IMR-90 (cell line): ENCODE measurements around the gene ALKAL2. TPM values are rescaled to one million over a fixed set of nuclear protein-coding genes. Genes with fewer than 3 reads are reported as not detected.

Source experiments
- ATAC-seq: fragments of 200-7000 bp; cut with Tn5 transposase; 2 replicates; pipeline ENCODE4 v1.9.1; 2020; ENCODE audit warnings: low read depth, mild to moderate bottlenecking, moderate library complexity
- BruUV-seq: library from RNA; stranded (reverse); fragments of 400-500 nt; replicated peaks from 2 replicates; lab custom pipeline; 2021; lab: Mats Ljungman, UMichigan
- CTCF ChIA-PET: fragments of 300-600 bp; formaldehyde crosslinking; extraction: SDS; loops from one replicate; lab custom pipeline; 2021; ENCODE audit warnings: antibody characterized with exemption; lab: Yijun Ruan, JAX
- POLR2A ChIA-PET: fragments of 300-600 bp; sonication (Branson Sonifier 250); formaldehyde crosslinking; loops from one replicate; lab custom pipeline; 2022; ENCODE audit warnings: antibody characterized with exemption; ENCODE audit not compliant: unreplicated experiment; lab: Charles Lee
- DNase-seq: peaks from one replicate; pipeline ENCODE4 v3.0.0; 2013
- H2AFZ ChIP-seq: replicated peaks from 2 replicates; pipeline ENCODE3; 2013; ENCODE audit warnings: low read length, mild to moderate bottlenecking; ENCODE audit not compliant: poor library complexity
- H2AK5ac ChIP-seq: 2 replicates; pipeline ENCODE4 v1.6.1; 2013; ENCODE audit warnings: low read depth, low read length, inconsistent platforms
- H2AK9ac ChIP-seq: replicated peaks from 2 replicates; pipeline ENCODE3; 2013; ENCODE audit warnings: mild to moderate bottlenecking, low read depth, low read length, moderate library complexity; ENCODE audit not compliant: poor library complexity
- H2BK120ac ChIP-seq: 2 replicates; pipeline ENCODE4 v1.6.1; 2013; ENCODE audit warnings: low read depth, low read length, inconsistent platforms
- H2BK15ac ChIP-seq: 3 replicates; pipeline ENCODE4 v1.6.1; 2013; ENCODE audit warnings: low read depth, low read length, inconsistent platforms
- H2BK20ac ChIP-seq: 2 replicates; pipeline ENCODE4 v1.6.1; 2013; ENCODE audit warnings: low read depth, mild to moderate bottlenecking, inconsistent platforms, low read length, moderate library complexity
- H2BK5ac ChIP-seq: 2 replicates; pipeline ENCODE4 v1.6.1; 2013; ENCODE audit warnings: mild to moderate bottlenecking, low read depth, low read length, inconsistent platforms; ENCODE audit not compliant: poor library complexity, severe bottlenecking
- H3K14ac ChIP-seq: replicated peaks from 2 replicates; pipeline ENCODE4 v1.6.1; 2013; ENCODE audit warnings: low read depth, low read length, inconsistent platforms
- H3K18ac ChIP-seq: 2 replicates; pipeline ENCODE4 v1.6.1; 2013; ENCODE audit warnings: low read depth, low read length, control low read depth
- H3K23ac ChIP-seq: 2 replicates; pipeline ENCODE4 v1.6.1; 2013; ENCODE audit warnings: low read depth, low read length, inconsistent platforms
- H3K27ac ChIP-seq: 2 replicates; pipeline ENCODE4 v1.5.1; 2013; ENCODE audit warnings: mild to moderate bottlenecking, control low read depth, low read length; ENCODE audit not compliant: insufficient read depth
- H3K27me3 ChIP-seq: 2 replicates; pipeline ENCODE4 v1.6.1; 2013; ENCODE audit warnings: low read length; ENCODE audit not compliant: control insufficient read depth, insufficient read depth
- H3K36me3 ChIP-seq: 2 replicates; pipeline ENCODE4 v1.6.1; 2013; ENCODE audit warnings: low read length, mixed read lengths; ENCODE audit not compliant: control insufficient read depth, insufficient read depth
- H3K4ac ChIP-seq: 2 replicates; pipeline ENCODE4 v1.6.1; 2013; ENCODE audit warnings: low read depth, low read length, inconsistent platforms
- H3K4me1 ChIP-seq: 2 replicates; pipeline ENCODE4 v1.6.1; 2013; ENCODE audit warnings: low read length, mixed read lengths; ENCODE audit not compliant: control insufficient read depth, insufficient read depth
- H3K4me2 ChIP-seq: 2 replicates; pipeline ENCODE4 v1.6.1; 2013; ENCODE audit warnings: low read depth, mild to moderate bottlenecking, control low read depth, low read length, moderate library complexity
- H3K4me3 ChIP-seq: 2 replicates; pipeline ENCODE4 v1.5.1; 2013; ENCODE audit warnings: low read depth, mild to moderate bottlenecking, control low read depth, low read length, moderate library complexity; ENCODE audit not compliant: insufficient read depth
- H3K56ac ChIP-seq: 2 replicates; pipeline ENCODE4 v1.6.1; 2013; ENCODE audit warnings: low read length, inconsistent platforms; ENCODE audit not compliant: insufficient read depth; ENCODE audit errors: extremely low read depth
- H3K79me1 ChIP-seq, 2 experiments: 2 replicates each; pipeline ENCODE4 v1.6.1; 2013; ENCODE audit warnings: low read length in 2 of 2, inconsistent platforms in 1 of 2, low read depth in 1 of 2
- H3K9ac ChIP-seq: 2 replicates; pipeline ENCODE4 v1.6.1; 2013; ENCODE audit warnings: low read depth, low read length, control low read depth
- H3K9me1 ChIP-seq: 2 replicates; pipeline ENCODE4 v1.6.1; 2013; ENCODE audit warnings: low read length, inconsistent platforms; ENCODE audit not compliant: insufficient read depth
- H3K9me3 ChIP-seq: 2 replicates; pipeline ENCODE4 v1.6.1; 2013; ENCODE audit warnings: low read length; ENCODE audit not compliant: control insufficient read depth, insufficient read depth
- H4K20me1 ChIP-seq: 2 replicates; pipeline ENCODE4 v1.6.1; 2013; ENCODE audit warnings: low read length, inconsistent platforms; ENCODE audit not compliant: insufficient read depth
- H4K5ac ChIP-seq: 2 replicates; pipeline ENCODE4 v1.6.1; 2013; ENCODE audit warnings: mild to moderate bottlenecking, low read depth, low read length, control low read depth
- H4K8ac ChIP-seq, 2 experiments: 2 replicates each; pipeline ENCODE4 v1.6.1; 2013; ENCODE audit warnings: low read depth in 2 of 2, low read length in 2 of 2, control low read depth in 1 of 2, inconsistent platforms in 1 of 2
- H4K91ac ChIP-seq: 2 replicates; pipeline ENCODE4 v1.6.1; 2013; ENCODE audit warnings: low read depth, low read length, inconsistent platforms; ENCODE audit not compliant: insufficient read depth
- BHLHE40 ChIP-seq: fragments of 150-350 bp; IDR thresholded peaks from 2 replicates; pipeline ENCODE4 v1.6.1; 2016; ENCODE audit warnings: mild to moderate bottlenecking, low read depth, low read length
- CEBPB ChIP-seq: IDR thresholded peaks from 2 replicates; pipeline ENCODE4 v1.6.1; 2012; ENCODE audit warnings: low read depth, low read length, improper control_type of control experiment
- CHD1 ChIP-seq: IDR thresholded peaks from 2 replicates; pipeline ENCODE4 v1.6.1; 2012; ENCODE audit warnings: low read depth, low read length, improper control_type of control experiment
- FOS ChIP-seq: fragments of 150-350 bp; IDR thresholded peaks from 2 replicates; pipeline ENCODE4 v1.6.1; 2016; ENCODE audit warnings: low read depth, low read length
- MAZ ChIP-seq: IDR thresholded peaks from 2 replicates; pipeline ENCODE4 v1.6.1; 2012; ENCODE audit warnings: low read depth, mild to moderate bottlenecking, low read length, improper control_type of control experiment, moderate library complexity, borderline replicate concordance
- MXI1 ChIP-seq: IDR thresholded peaks from 2 replicates; pipeline ENCODE4 v1.6.1; 2012; ENCODE audit warnings: low read depth, mild to moderate bottlenecking, low read length, moderate library complexity, borderline replicate concordance
- NFE2L2 ChIP-seq: fragments of 150-350 bp; IDR thresholded peaks from 2 replicates; pipeline ENCODE4 v1.6.1; 2016; ENCODE audit warnings: low read depth, mild to moderate bottlenecking, low read length
- POLR2A ChIP-seq: IDR thresholded peaks from 2 replicates; pipeline ENCODE4 v1.6.1; 2012; ENCODE audit warnings: mild to moderate bottlenecking, low read depth, low read length
- RAD21 ChIP-seq: IDR thresholded peaks from 2 replicates; pipeline ENCODE4 v1.6.1; 2012; ENCODE audit warnings: low read length, improper control_type of control experiment
- RCOR1 ChIP-seq: IDR thresholded peaks from 2 replicates; pipeline ENCODE4 v1.6.1; 2012; ENCODE audit warnings: mild to moderate bottlenecking, low read length, improper control_type of control experiment; ENCODE audit not compliant: insufficient replicate concordance
- RFX5 ChIP-seq: IDR thresholded peaks from 2 replicates; pipeline ENCODE4 v1.8.0; 2012; ENCODE audit warnings: low read depth, mild to moderate bottlenecking, low read length, moderate library complexity
- SMC3 ChIP-seq: fragments of 150-350 bp; IDR thresholded peaks from 2 replicates; pipeline ENCODE4 v1.6.1; 2016; ENCODE audit warnings: low read depth, mild to moderate bottlenecking, antibody characterized with exemption, low read length, moderate library complexity
- WGBS, 2 experiments: methylation state at CpG; one replicate each; pipeline versions ENCODE4 v1.1.5 to v1.1.7; 2013; ENCODE audit warnings: missing lambda C conversion rate in 2 of 2; ENCODE audit not compliant: insufficient read length in 1 of 2; ENCODE audit errors: extremely low coverage in 2 of 2; 5-methylcytosine and 5-hydroxymethylcytosine counted together
- dilution Hi-C: fragments of 300-500 bp; cut with HindIII; formaldehyde crosslinking; loops from one replicate; pipeline ENCODE4 v1.14.3; 2018; ENCODE audit warnings: low sequenced_read_pairs; ENCODE audit not compliant: unreplicated experiment
- in situ Hi-C: fragments of 300-500 bp; cut with MboI; formaldehyde crosslinking; loops from 3 replicates; pipeline ENCODE4 v1.14.3; 2019; ENCODE audit warnings: low sequenced_read_pairs, inconsistent platforms, mixed read lengths
- intact Hi-C: fragments of 100-400 bp; cut with micrococcal nuclease; formaldehyde crosslinking; loops from 2 replicates; pipeline ENCODE4 v1.10.0; 2022
- polyA plus RNA-seq, 3 experiments: library from polyadenylated mRNA; depleted of rRNA; stranded (reverse); fragments of >200 nt; gene quantifications; 2 replicates each; pipeline ENCODE4 v1.2.3, GENCODE V29; 2012; ENCODE audit warnings: low replicate concordance in 1 of 3
- total RNA-seq: library from RNA; depleted of rRNA; stranded (reverse); fragments of >200 nt; gene quantifications from 2 replicates; pipeline ENCODE4 v1.2.3, GENCODE V29; 2012
- TF ChIP-seq, protein P1 (sequence below): fragments of 150-350 bp; IDR thresholded peaks from 2 replicates; pipeline ENCODE4 v1.6.1; 2017; ENCODE audit warnings: mild to moderate bottlenecking, antibody characterized with exemption, low read length, low read depth
- TF ChIP-seq, protein P2 (sequence below): conservative IDR thresholded peaks from 2 replicates; pipeline ENCODE4 v1.5.1; 2012; ENCODE audit warnings: mild to moderate bottlenecking, low read depth, low read length, improper control_type of control experiment

The ALKAL2 gene
- total and polyA plus RNA-seq, 2 of the 4 experiments (the other 2 are of a cell fraction): not detected

DNA sequence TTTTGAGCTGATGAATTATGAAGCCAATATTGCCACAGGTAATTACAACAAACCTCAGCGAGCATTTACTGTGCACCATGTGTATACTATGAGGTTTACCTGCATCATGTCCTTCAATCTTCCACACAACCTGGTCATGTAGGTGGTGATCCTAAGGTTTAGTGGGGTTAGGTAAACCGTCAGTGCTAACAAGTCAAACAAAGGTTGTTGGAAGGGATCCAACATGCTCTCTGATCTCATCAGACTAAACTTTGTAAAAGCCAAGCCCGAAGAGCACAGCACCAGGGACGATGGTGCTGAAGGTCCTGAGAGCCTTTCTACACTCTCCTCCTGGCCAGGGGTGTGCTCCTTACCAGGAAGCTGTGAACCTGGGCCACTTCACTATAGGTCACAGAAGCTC, 53.5 kb downstream of the ALKAL2 start:
- ChIA-PET CTCF (no interaction called here), POLR2A (no interaction called here)
- ATAC-seq: no peak

More for the DNA sequence above, 53.5 kb downstream of the ALKAL2 start:
- no peak overlapping the region for H3K18ac ChIP-seq
- H2BK5ac ChIP-seq: no peak overlapping the region
- no peaks in the 10 kb centered on the region for H4K20me1 ChIP-seq
- no peak overlapping the region for H4K5ac ChIP-seq
- no peak overlapping the region for H2AK9ac ChIP-seq
- peaks cover 3% of the 10 kb centered on the region; the same call in 1 of the 2 replicates for H3K36me3 ChIP-seq
- H3K4ac ChIP-seq: no peak overlapping the region
- H3K23ac ChIP-seq: no peak overlapping the region
- no peak overlapping the region for H3K9ac ChIP-seq
- no peaks in the 10 kb centered on the region for H3K27me3 ChIP-seq
- 100% methylated on average over 1 of the region's 4 CpGs; no CpG with 5 or more reads in 1 of the 2 experiments for WGBS, 2 experiments
- no peak overlapping the region for H4K91ac ChIP-seq
- no peak overlapping the region for H2AK5ac ChIP-seq
- no peak overlapping the region for H4K8ac ChIP-seq
- H3K27ac ChIP-seq: no peak overlapping the region
- no peak overlapping the region for H2BK15ac ChIP-seq
- no peak overlapping the region for H3K4me2 ChIP-seq
- in situ Hi-C loops (no loop called here), intact Hi-C loops (no loop called here), dilution Hi-C loops (no loop called here)
- H3K14ac ChIP-seq: no peak overlapping the region
- H2BK20ac ChIP-seq: no peak overlapping the region
- H2BK120ac ChIP-seq: no peak overlapping the region
- BruUV-seq: no TSS peak
- no peak for DNase-seq
- TF ChIP-seq MXI1 (no peak), SMC3 (no peak), POLR2A (no peak), FOS (no peak), MAZ (no peak), BHLHE40 (no peak), RCOR1 (no peak), RAD21 (no peak), RFX5 (no peak), CHD1 (no peak), CEBPB (no peak), NFE2L2 (no peak)
- TF ChIP-seq, protein P1, sequence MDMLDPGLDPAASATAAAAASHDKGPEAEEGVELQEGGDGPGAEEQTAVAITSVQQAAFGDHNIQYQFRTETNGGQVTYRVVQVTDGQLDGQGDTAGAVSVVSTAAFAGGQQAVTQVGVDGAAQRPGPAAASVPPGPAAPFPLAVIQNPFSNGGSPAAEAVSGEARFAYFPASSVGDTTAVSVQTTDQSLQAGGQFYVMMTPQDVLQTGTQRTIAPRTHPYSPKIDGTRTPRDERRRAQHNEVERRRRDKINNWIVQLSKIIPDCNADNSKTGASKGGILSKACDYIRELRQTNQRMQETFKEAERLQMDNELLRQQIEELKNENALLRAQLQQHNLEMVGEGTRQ: no peak
- TF ChIP-seq, protein P2, sequence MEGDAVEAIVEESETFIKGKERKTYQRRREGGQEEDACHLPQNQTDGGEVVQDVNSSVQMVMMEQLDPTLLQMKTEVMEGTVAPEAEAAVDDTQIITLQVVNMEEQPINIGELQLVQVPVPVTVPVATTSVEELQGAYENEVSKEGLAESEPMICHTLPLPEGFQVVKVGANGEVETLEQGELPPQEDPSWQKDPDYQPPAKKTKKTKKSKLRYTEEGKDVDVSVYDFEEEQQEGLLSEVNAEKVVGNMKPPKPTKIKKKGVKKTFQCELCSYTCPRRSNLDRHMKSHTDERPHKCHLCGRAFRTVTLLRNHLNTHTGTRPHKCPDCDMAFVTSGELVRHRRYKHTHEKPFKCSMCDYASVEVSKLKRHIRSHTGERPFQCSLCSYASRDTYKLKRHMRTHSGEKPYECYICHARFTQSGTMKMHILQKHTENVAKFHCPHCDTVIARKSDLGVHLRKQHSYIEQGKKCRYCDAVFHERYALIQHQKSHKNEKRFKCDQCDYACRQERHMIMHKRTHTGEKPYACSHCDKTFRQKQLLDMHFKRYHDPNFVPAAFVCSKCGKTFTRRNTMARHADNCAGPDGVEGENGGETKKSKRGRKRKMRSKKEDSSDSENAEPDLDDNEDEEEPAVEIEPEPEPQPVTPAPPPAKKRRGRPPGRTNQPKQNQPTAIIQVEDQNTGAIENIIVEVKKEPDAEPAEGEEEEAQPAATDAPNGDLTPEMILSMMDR: no peak
- peaks cover 4% of the 10 kb centered on the region for H3K9me1 ChIP-seq
- no peaks in the 10 kb centered on the region for H3K79me1 ChIP-seq
- H3K4me1 ChIP-seq: no peaks in the 10 kb centered on the region
- H3K9me3 ChIP-seq: no peaks in the 10 kb centered on the region
- H3K4me3 ChIP-seq: no peak overlapping the region
- H3K56ac ChIP-seq: no peak overlapping the region
- no peak overlapping the region for H2AFZ ChIP-seq
